ENCODE results near the gene CHPF2.

The CHPF2 gene

GRCh38 chr7:151207315-151207714, 25.0 kb upstream of the CHPF2 start:
- Histone ChIP-seq H3K27me3 (peaks cover 67% of the 10 kb centered on the region), H3K4me1 (ENCODE audit: control insufficient read depth in 1 of 2, insufficient read depth in 1 of 2, low read depth in 1 of 2, low read length in 1 of 2) (no peaks in the 10 kb centered on the region), H3K36me3 (no peaks in the 10 kb centered on the region), H3K27ac (no peak overlapping the region), H3K9me3 (no peaks in the 10 kb centered on the region), H3K4me3 (ENCODE audit: low read depth in 1 of 2, low read length in 1 of 2) (no peak overlapping the region)
- TF ChIP-seq CTCF (IDR thresholded peaks at IDR 0.05), result no peak

- TF ChIP-seq CTCF (IDR thresholded peaks at IDR 0.05), result no peak
- H3K36me3 ChIP-seq, result peaks cover 5% of the 10 kb centered on the region
- no peaks in the 10 kb centered on the region for H3K9me3 ChIP-seq
- peaks cover 64% of the 10 kb centered on the region for H3K27me3 ChIP-seq
- no peaks in the 10 kb centered on the region for H3K4me1 ChIP-seq (ENCODE audit: control insufficient read depth in 1 of 2, insufficient read depth in 1 of 2, low read depth in 1 of 2, low read length in 1 of 2)
- no peak overlapping the region for H3K4me3 ChIP-seq (ENCODE audit: low read depth in 1 of 2, low read length in 1 of 2)
- H3K27ac ChIP-seq, result no peak overlapping the region
Measured at GRCh38 chr7:151207804-151208203, 24.5 kb upstream of the CHPF2 start.

- Histone ChIP-seq H3K27me3 (peaks cover 59% of the 10 kb centered on the region), H3K4me1 (ENCODE audit: control insufficient read depth in 1 of 2, insufficient read depth in 1 of 2, low read depth in 1 of 2, low read length in 1 of 2) (no peaks in the 10 kb centered on the region), H3K36me3 (peaks cover 10% of the 10 kb centered on the region), H3K27ac (no peak overlapping the region), H3K9me3 (no peaks in the 10 kb centered on the region), H3K4me3 (ENCODE audit: low read depth in 1 of 2, low read length in 1 of 2) (no peak overlapping the region)
- no peak for TF ChIP-seq CTCF (IDR thresholded peaks at IDR 0.05)
Measured at GRCh38 chr7:151208253-151208862, 23.9 kb upstream of the CHPF2 start.

GRCh38 chr7:151209588-151209987, 22.7 kb upstream of the CHPF2 start:
- Histone ChIP-seq H3K36me3 (peaks cover 21% of the 10 kb centered on the region), H3K9me3 (no peaks in the 10 kb centered on the region), H3K27ac (no peak overlapping the region), H3K4me3 (ENCODE audit: low read depth in 1 of 2, low read length in 1 of 2) (no peak overlapping the region), H3K4me1 (ENCODE audit: control insufficient read depth in 1 of 2, insufficient read depth in 1 of 2, low read depth in 1 of 2, low read length in 1 of 2) (no peaks in the 10 kb centered on the region), H3K27me3 (peaks cover 47% of the 10 kb centered on the region)
- TF ChIP-seq CTCF (IDR thresholded peaks at IDR 0.05), result no peak

- Histone ChIP-seq H3K27me3 (peaks cover 40% of the 10 kb centered on the region), H3K36me3 (peaks cover 28% of the 10 kb centered on the region), H3K9me3 (no peaks in the 10 kb centered on the region), H3K4me3 (ENCODE audit: low read depth in 1 of 2, low read length in 1 of 2) (no peak within 1 kb of the TSS), H3K27ac (no peak within 1 kb of the TSS), H3K4me1 (ENCODE audit: control insufficient read depth in 1 of 2, insufficient read depth in 1 of 2, low read depth in 1 of 2, low read length in 1 of 2) (no peaks in the 10 kb centered on the region)
- no peak for TF ChIP-seq CTCF (IDR thresholded peaks at IDR 0.05)
Measured at GRCh38 chr7:151210087-151210854, 22.0 kb upstream of the CHPF2 start, which contains the start of gene H2BK1. Gene H2BK1 (minus strand): TSS chr7:151210488. CDS start chr7:151210318, 170 bp downstream.
